Liver (tissue), 3 donors: Measurements from ENCODE around the gene CAB39.

ENCODE experiments used
- CTCF ChIP-seq: fragments of 150-350 bp; IDR thresholded peaks from 2 replicates; pipeline ENCODE4 v1.5.1; 2017; ENCODE audit warnings: improper control_type of control experiment, low read depth, low read length; ENCODE audit not compliant: missing input control
- GABPA ChIP-seq, 2 donors: IDR thresholded peaks in 1 of 2; conservative IDR thresholded peaks in 1 of 2; 2 replicates each; pipeline ENCODE4 v1.6.1; 2016; ENCODE audit warnings: antibody characterized with exemption in 2 of 2, mild to moderate bottlenecking in 1 of 2, moderate library complexity in 1 of 2
- JUND ChIP-seq, 2 donors: IDR thresholded peaks; 2 replicates each; pipeline ENCODE4 v1.6.1; 2016; ENCODE audit warnings: antibody characterized with exemption in 2 of 2
- RAD21 ChIP-seq, 2 donors: IDR thresholded peaks; 2 replicates each; pipeline ENCODE4 v1.6.1; 2016; ENCODE audit warnings: antibody characterized with exemption in 2 of 2, mild to moderate bottlenecking in 2 of 2
- TAF1 ChIP-seq: conservative IDR thresholded peaks from 2 replicates; pipeline ENCODE4 v1.6.1; 2016; ENCODE audit warnings: antibody characterized with exemption, mild to moderate bottlenecking
- YY1 ChIP-seq: IDR thresholded peaks from 2 replicates; pipeline ENCODE4 v1.6.1; 2016; ENCODE audit warnings: antibody characterized with exemption, mild to moderate bottlenecking
- TF ChIP-seq, protein P1 (sequence below): IDR thresholded peaks from 2 replicates; pipeline ENCODE4 v1.6.1; 2016; ENCODE audit warnings: antibody characterized with exemption, mild to moderate bottlenecking
- donor health status: healthy.
- donor health status: healthy.

DNA sequence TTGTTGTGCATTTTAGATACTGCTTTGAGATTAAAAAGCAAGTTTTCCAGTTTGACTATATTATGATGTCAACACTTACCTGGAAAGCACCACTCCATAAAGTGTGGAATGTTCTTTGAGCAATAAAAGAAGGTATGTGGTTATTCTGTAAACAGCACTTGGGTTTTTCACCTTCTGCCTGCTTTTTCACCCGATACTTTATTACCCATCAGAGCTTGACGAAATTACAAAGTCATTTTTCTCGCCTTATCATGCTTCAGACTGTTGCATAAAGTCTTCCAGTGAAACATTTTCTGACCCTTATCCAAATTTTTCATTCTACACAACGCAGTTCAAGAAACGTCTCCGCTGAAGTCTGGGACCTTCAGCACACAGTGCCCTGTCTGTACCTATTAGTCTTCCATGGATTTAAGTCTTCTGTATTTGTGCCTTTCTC is 25.2 kb downstream of the CAB39 start:
- TF ChIP-seq CTCF (no peak), YY1 (no peak), RAD21 (IDR thresholded peaks at IDR 0.05) (no peak), TAF1 (no peak), GABPA (IDR thresholded peaks at IDR 0.05 in 1 of 2, conservative IDR thresholded peaks at IDR 0.05 in 1 of 2) (no peak), JUND (IDR thresholded peaks at IDR 0.05) (no peak)
- TF ChIP-seq, protein P1, sequence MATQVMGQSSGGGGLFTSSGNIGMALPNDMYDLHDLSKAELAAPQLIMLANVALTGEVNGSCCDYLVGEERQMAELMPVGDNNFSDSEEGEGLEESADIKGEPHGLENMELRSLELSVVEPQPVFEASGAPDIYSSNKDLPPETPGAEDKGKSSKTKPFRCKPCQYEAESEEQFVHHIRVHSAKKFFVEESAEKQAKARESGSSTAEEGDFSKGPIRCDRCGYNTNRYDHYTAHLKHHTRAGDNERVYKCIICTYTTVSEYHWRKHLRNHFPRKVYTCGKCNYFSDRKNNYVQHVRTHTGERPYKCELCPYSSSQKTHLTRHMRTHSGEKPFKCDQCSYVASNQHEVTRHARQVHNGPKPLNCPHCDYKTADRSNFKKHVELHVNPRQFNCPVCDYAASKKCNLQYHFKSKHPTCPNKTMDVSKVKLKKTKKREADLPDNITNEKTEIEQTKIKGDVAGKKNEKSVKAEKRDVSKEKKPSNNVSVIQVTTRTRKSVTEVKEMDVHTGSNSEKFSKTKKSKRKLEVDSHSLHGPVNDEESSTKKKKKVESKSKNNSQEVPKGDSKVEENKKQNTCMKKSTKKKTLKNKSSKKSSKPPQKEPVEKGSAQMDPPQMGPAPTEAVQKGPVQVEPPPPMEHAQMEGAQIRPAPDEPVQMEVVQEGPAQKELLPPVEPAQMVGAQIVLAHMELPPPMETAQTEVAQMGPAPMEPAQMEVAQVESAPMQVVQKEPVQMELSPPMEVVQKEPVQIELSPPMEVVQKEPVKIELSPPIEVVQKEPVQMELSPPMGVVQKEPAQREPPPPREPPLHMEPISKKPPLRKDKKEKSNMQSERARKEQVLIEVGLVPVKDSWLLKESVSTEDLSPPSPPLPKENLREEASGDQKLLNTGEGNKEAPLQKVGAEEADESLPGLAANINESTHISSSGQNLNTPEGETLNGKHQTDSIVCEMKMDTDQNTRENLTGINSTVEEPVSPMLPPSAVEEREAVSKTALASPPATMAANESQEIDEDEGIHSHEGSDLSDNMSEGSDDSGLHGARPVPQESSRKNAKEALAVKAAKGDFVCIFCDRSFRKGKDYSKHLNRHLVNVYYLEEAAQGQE, result no peak
